Liver (tissue), 9 donors: ENCODE results near the gene GREB1L. TPM values are rescaled to one million over a fixed set of nuclear protein-coding genes. Genes with fewer than 3 reads are reported as not detected.

Experiments
- DNase-seq: peaks from one replicate; pipeline ENCODE4 v3.0.0-alpha.2; 2017; ENCODE audit warnings: low spot score
- H3K27ac ChIP-seq, 2 donors: one replicate each; pipeline ENCODE4 v1.7.0; 2013; ENCODE audit warnings: inconsistent platforms in 2 of 2, low read length in 2 of 2, control low read depth in 1 of 2, low read depth in 1 of 2, mild to moderate bottlenecking in 1 of 2
- H3K27me3 ChIP-seq, 4 donors: one replicate each; pipeline versions ENCODE4 v1.6.1 to v1.7.0; 2013; ENCODE audit warnings: low read length in 3 of 4, inconsistent platforms in 1 of 4, mild to moderate bottlenecking in 1 of 4, moderate library complexity in 1 of 4; ENCODE audit not compliant: control insufficient read depth in 4 of 4, insufficient read depth in 4 of 4
- H3K36me3 ChIP-seq, 4 donors: one replicate each; pipeline versions ENCODE4 v1.6.1 to v1.7.0; 2013; ENCODE audit warnings: low read length in 3 of 4, mild to moderate bottlenecking in 3 of 4, low read depth in 1 of 4, moderate library complexity in 1 of 4; ENCODE audit not compliant: control insufficient read depth in 4 of 4, insufficient read depth in 3 of 4
- H3K4me1 ChIP-seq, 4 donors: one replicate each; pipeline versions ENCODE4 v1.6.1 to v1.7.0; 2013; ENCODE audit warnings: low read length in 3 of 4, mild to moderate bottlenecking in 3 of 4, moderate library complexity in 1 of 4; ENCODE audit not compliant: control insufficient read depth in 4 of 4, insufficient read depth in 4 of 4
- H3K4me3 ChIP-seq, 3 donors: one replicate each; pipeline versions ENCODE4 v1.6.1 to v1.7.0; 2013; ENCODE audit warnings: low read length in 3 of 3, control low read depth in 1 of 3, low read depth in 1 of 3, mild to moderate bottlenecking in 1 of 3
- H3K9ac ChIP-seq, 2 donors: one replicate each; pipeline ENCODE4 v1.7.0; 2013; ENCODE audit warnings: low read length in 2 of 2, mild to moderate bottlenecking in 2 of 2, moderate library complexity in 2 of 2, control low read depth in 1 of 2, low read depth in 1 of 2
- H3K9me3 ChIP-seq, 4 donors: one replicate each; pipeline versions ENCODE4 v1.6.1 to v1.7.0; 2013; ENCODE audit warnings: low read length in 3 of 4; ENCODE audit not compliant: control insufficient read depth in 4 of 4
- ATF3 ChIP-seq: IDR thresholded peaks from 2 replicates; pipeline ENCODE4 v1.6.1; 2016; ENCODE audit warnings: antibody characterized with exemption
- CTCF ChIP-seq: fragments of 150-350 bp; IDR thresholded peaks from 2 replicates; pipeline ENCODE4 v1.5.1; 2017; ENCODE audit warnings: improper control_type of control experiment, low read depth, low read length; ENCODE audit not compliant: missing input control
- FOXA2 ChIP-seq: IDR thresholded peaks from 2 replicates; pipeline ENCODE4 v1.6.1; 2016; ENCODE audit warnings: antibody characterized with exemption
- GABPA ChIP-seq, 2 donors: IDR thresholded peaks in 1 of 2; conservative IDR thresholded peaks in 1 of 2; 2 replicates each; pipeline ENCODE4 v1.6.1; 2016; ENCODE audit warnings: antibody characterized with exemption in 2 of 2, mild to moderate bottlenecking in 1 of 2, moderate library complexity in 1 of 2
- HNF4A ChIP-seq, 2 donors: conservative IDR thresholded peaks; 2 replicates each; pipeline ENCODE4 v1.6.1; 2016; ENCODE audit warnings: antibody characterized with exemption in 2 of 2, mild to moderate bottlenecking in 2 of 2
- HNF4G ChIP-seq: IDR thresholded peaks from 2 replicates; pipeline ENCODE4 v1.6.1; 2016; ENCODE audit warnings: antibody characterized with exemption
- JUND ChIP-seq, 2 donors: IDR thresholded peaks; 2 replicates each; pipeline ENCODE4 v1.6.1; 2016; ENCODE audit warnings: antibody characterized with exemption in 2 of 2
- NR2F2 ChIP-seq: IDR thresholded peaks from 2 replicates; pipeline ENCODE4 v1.6.1; 2016; ENCODE audit warnings: antibody characterized with exemption
- RAD21 ChIP-seq, 2 donors: IDR thresholded peaks; 2 replicates each; pipeline ENCODE4 v1.6.1; 2016; ENCODE audit warnings: antibody characterized with exemption in 2 of 2, mild to moderate bottlenecking in 2 of 2
- RXRA ChIP-seq, 2 donors: IDR thresholded peaks; 2 replicates each; pipeline ENCODE4 v1.6.1; 2017 to 2018; ENCODE audit warnings: antibody characterized with exemption in 2 of 2, mild to moderate bottlenecking in 1 of 2
- SP1 ChIP-seq: IDR thresholded peaks from 2 replicates; pipeline ENCODE4 v1.6.1; 2018; ENCODE audit warnings: antibody characterized with exemption, mild to moderate bottlenecking
- TAF1 ChIP-seq: conservative IDR thresholded peaks from 2 replicates; pipeline ENCODE4 v1.6.1; 2016; ENCODE audit warnings: antibody characterized with exemption, mild to moderate bottlenecking
- ZBTB33 ChIP-seq: IDR thresholded peaks from 2 replicates; pipeline ENCODE4 v1.6.1; 2016; ENCODE audit warnings: antibody characterized with exemption
- whole genome bisulfite sequencing: extraction: QIAGEN DNeasy Blood & Tissue Kit; methylation state at CpG from one replicate; pipeline ENCODE4 v1.1.7; 2013; 5-methylcytosine and 5-hydroxymethylcytosine counted together
- polyA plus RNA-seq, 2 donors: library from polyadenylated mRNA; stranded (reverse) in 1 of 2; unstranded in 1 of 2; fragments of 200-250 nt in 1 of 2; fragments of >200 nt in 1 of 2; fragmentation: Nextera tagmentation in 1 of 2; extraction: Ambion mirVana in 1 of 2; gene quantifications; one replicate each; pipeline versions ENCODE4 v1.2.1 to v1.2.3, GENCODE V29; 2013 to 2015
- total RNA-seq, 2 donors: library from RNA; depleted of rRNA; stranded (reverse); fragments of >200 nt; gene quantifications; one replicate each; pipeline ENCODE4 v1.2.3, GENCODE V29; 2014
- donor health status: healthy.
- donor health status: healthy.
- donor health status: healthy.
- donor health status: healthy.
- donor health status: healthy.

Gene GREB1L
- total and polyA plus RNA-seq, 4 donors: 1.2 to 13.1 (median 3.0) TPM

- TF ChIP-seq HNF4A (conservative IDR thresholded peaks at IDR 0.05): no peak
- no peak for TF ChIP-seq GABPA (IDR thresholded peaks at IDR 0.05 in 1 of 2, conservative IDR thresholded peaks at IDR 0.05 in 1 of 2)
- no peak for TF ChIP-seq ATF3
- TF ChIP-seq RAD21 (IDR thresholded peaks at IDR 0.05): no peak
- TF ChIP-seq SP1: no peak
- TF ChIP-seq ZBTB33: no peak
- no peak for TF ChIP-seq TAF1
- no peak for TF ChIP-seq JUND (IDR thresholded peaks at IDR 0.05)
- no peak for TF ChIP-seq RXRA (IDR thresholded peaks at IDR 0.05)
- TF ChIP-seq CTCF: no peak
- TF ChIP-seq FOXA2: no peak
- no peak for DNase-seq
- 80% methylated on average over 2 of the region's 2 CpGs for WGBS
- Histone ChIP-seq H3K4me3 (no peak overlapping the region), H3K9ac (no peak overlapping the region), H3K4me1 (peaks cover 0 to 17% (median 4%) of the 10 kb centered on the region in 4 donors), H3K36me3 (no peaks in the 10 kb centered on the region), H3K9me3 (no peaks in the 10 kb centered on the region), H3K27me3 (no peaks in the 10 kb centered on the region), H3K27ac (no peak overlapping the region)
Measured at GRCh38 chr18:21260621-21261020, 18.6 kb downstream of the GREB1L start.

GRCh38 chr18:21261352-21261751, 19.3 kb downstream of the GREB1L start:
- 97% methylated on average over 1 of the region's 1 CpG for WGBS
- Histone ChIP-seq H3K9me3 (no peaks in the 10 kb centered on the region), H3K9ac (no peak overlapping the region), H3K27ac (no peak overlapping the region), H3K4me3 (no peak overlapping the region), H3K27me3 (no peaks in the 10 kb centered on the region), H3K36me3 (no peaks in the 10 kb centered on the region), H3K4me1 (peaks cover 2 to 24% (median 6%) of the 10 kb centered on the region in 4 donors)
- TF ChIP-seq GABPA (IDR thresholded peaks at IDR 0.05 in 1 of 2, conservative IDR thresholded peaks at IDR 0.05 in 1 of 2) (no peak), RXRA (IDR thresholded peaks at IDR 0.05) (no peak), HNF4G (no peak), SP1 (no peak), FOXA2 (no peak), NR2F2 (no peak), CTCF (no peak)
- no peak for DNase-seq
